Fibroblast of lung (primary cell): ENCODE data around the gene CAPRIN1. TPM values are rescaled to one million over a fixed set of nuclear protein-coding genes. Genes with fewer than 3 reads are reported as not detected.

Experiments
- DNase-seq, 2 donors: peaks; one replicate each; pipeline versions ENCODE4 v3.0.0 to v3.0.0-alpha.2; 2010; ENCODE audit warnings: low read depth in 2 of 2
- H2AFZ ChIP-seq: 2 replicates; pipeline ENCODE4 v1.5.1; 2012; ENCODE audit warnings: low read length, control low read depth, inconsistent platforms
- H3K27ac ChIP-seq: 2 replicates; pipeline ENCODE4 v1.5.1; 2011; ENCODE audit warnings: low read length, control low read depth; ENCODE audit not compliant: insufficient read depth
- H3K27me3 ChIP-seq: 2 replicates; pipeline ENCODE4 v1.5.1; 2011; ENCODE audit warnings: mild to moderate bottlenecking, low read length; ENCODE audit not compliant: control insufficient read depth, insufficient read depth
- H3K36me3 ChIP-seq: 2 replicates; pipeline ENCODE4 v1.5.1; 2011; ENCODE audit warnings: low read length; ENCODE audit not compliant: control insufficient read depth, insufficient read depth
- H3K4me1 ChIP-seq: 2 replicates; pipeline ENCODE4 v1.5.1; 2011; ENCODE audit warnings: low read length; ENCODE audit not compliant: control insufficient read depth, insufficient read depth; ENCODE audit errors: extremely low read depth
- H3K4me2 ChIP-seq: 2 replicates; pipeline ENCODE4 v1.5.1; 2011; ENCODE audit warnings: low read length, control low read depth; ENCODE audit not compliant: insufficient read depth; ENCODE audit errors: extremely low read depth
- H3K4me3 ChIP-seq, 4 experiments: fragments of 200-600 bp in 1 of 4; sonication (generic) in 1 of 4; replicated peaks in 1 of 4; 2 replicates each; pipeline ENCODE4 v1.5.1; 2011 to 2016; ENCODE audit warnings: low read length in 4 of 4, low read depth in 3 of 4, mild to moderate bottlenecking in 3 of 4, control low read depth in 2 of 4, inconsistent platforms in 1 of 4, mixed read lengths in 1 of 4; ENCODE audit not compliant: insufficient read depth in 1 of 4; ENCODE audit errors: control extremely low read depth in 1 of 4
- H3K79me2 ChIP-seq: 2 replicates; pipeline ENCODE4 v1.5.1; 2012; ENCODE audit warnings: mild to moderate bottlenecking, low read length, inconsistent platforms; ENCODE audit not compliant: control insufficient read depth, insufficient read depth
- H3K9ac ChIP-seq: 2 replicates; pipeline ENCODE4 v1.5.1; 2011; ENCODE audit warnings: mild to moderate bottlenecking, low read length, control low read depth; ENCODE audit not compliant: insufficient read depth
- H3K9me3 ChIP-seq: 2 replicates; pipeline ENCODE4 v1.5.1; 2012; ENCODE audit warnings: low read depth, low read length; ENCODE audit not compliant: control insufficient read depth, insufficient read depth
- H4K20me1 ChIP-seq: 2 replicates; pipeline ENCODE4 v1.5.1; 2011; ENCODE audit warnings: low read length; ENCODE audit not compliant: control insufficient read depth, insufficient read depth; ENCODE audit errors: extremely low read depth
- EZH2 ChIP-seq: IDR thresholded peaks from 2 replicates; pipeline ENCODE4 v1.5.1; 2012; ENCODE audit warnings: low read length, control low read depth, mild to moderate bottlenecking; ENCODE audit errors: missing control alignments
- polyA plus RNA-seq, 2 donors: library from polyadenylated mRNA; depleted of rRNA in 1 of 2; stranded (reverse) in 1 of 2; unstranded in 1 of 2; fragments of >200 nt; gene quantifications; 2 replicates each; pipeline ENCODE4 v1.2.1, GENCODE V29; 2011 to 2012; ENCODE audit warnings: missing spikeins in 1 of 2
- total RNA-seq: library from RNA; depleted of rRNA; stranded (reverse); fragments of >200 nt; gene quantifications from 2 replicates; pipeline ENCODE4 v1.2.1, GENCODE V29; 2014
- TF ChIP-seq, protein P1 (sequence below), 2 donors: IDR thresholded peaks in 1 of 2; conservative IDR thresholded peaks in 1 of 2; 1 replicate in 1 of 2; 2 replicates in 1 of 2; pipeline ENCODE4 v1.5.1; 2011 to 2012; ENCODE audit warnings: low read length in 2 of 2, control low read depth in 1 of 2, inconsistent platforms in 1 of 2, low read depth in 1 of 2, mild to moderate bottlenecking in 1 of 2

CAPRIN1 gene
- total and polyA plus RNA-seq, 2 donors (not counting 1 experiment from before 2014, with no cell fraction given): 203 to 220 TPM

DNA sequence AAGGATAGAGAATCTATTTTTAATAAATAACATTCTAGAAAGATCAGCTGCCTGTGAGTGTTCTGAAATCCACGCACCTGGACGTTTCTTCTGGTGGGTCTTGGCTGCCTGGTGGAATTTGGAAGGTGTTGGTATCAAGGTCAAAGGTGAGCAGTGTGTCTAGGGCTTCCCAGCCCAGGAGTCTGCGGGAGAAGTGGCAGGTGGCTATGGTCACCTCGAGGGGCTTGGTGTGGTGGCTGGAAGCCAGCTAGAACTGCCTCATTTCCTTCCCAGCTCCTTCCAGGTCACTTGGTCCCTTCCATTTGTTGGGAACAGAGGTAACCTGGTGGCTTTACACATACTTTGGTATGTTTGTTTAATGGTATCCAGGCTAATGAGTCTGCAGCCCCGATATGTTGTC, 95.3 kb downstream of the CAPRIN1 start:
- no peak for DNase-seq
- H3K4me2 ChIP-seq: no peak overlapping the region
- no peak overlapping the region for H3K9ac ChIP-seq
- no peak overlapping the region for H2AFZ ChIP-seq
- H3K36me3 ChIP-seq: peaks cover 16% of the 10 kb centered on the region
- no peak for TF ChIP-seq EZH2
- TF ChIP-seq, protein P1, sequence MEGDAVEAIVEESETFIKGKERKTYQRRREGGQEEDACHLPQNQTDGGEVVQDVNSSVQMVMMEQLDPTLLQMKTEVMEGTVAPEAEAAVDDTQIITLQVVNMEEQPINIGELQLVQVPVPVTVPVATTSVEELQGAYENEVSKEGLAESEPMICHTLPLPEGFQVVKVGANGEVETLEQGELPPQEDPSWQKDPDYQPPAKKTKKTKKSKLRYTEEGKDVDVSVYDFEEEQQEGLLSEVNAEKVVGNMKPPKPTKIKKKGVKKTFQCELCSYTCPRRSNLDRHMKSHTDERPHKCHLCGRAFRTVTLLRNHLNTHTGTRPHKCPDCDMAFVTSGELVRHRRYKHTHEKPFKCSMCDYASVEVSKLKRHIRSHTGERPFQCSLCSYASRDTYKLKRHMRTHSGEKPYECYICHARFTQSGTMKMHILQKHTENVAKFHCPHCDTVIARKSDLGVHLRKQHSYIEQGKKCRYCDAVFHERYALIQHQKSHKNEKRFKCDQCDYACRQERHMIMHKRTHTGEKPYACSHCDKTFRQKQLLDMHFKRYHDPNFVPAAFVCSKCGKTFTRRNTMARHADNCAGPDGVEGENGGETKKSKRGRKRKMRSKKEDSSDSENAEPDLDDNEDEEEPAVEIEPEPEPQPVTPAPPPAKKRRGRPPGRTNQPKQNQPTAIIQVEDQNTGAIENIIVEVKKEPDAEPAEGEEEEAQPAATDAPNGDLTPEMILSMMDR (conservative IDR thresholded peaks at IDR 0.05 in 1 of 2, IDR thresholded peaks at IDR 0.05 in 1 of 2; ENCODE audit: low read depth in 1 of 2, low read length in 2 of 2): no peak
- no peaks in the 10 kb centered on the region for H4K20me1 ChIP-seq
- H3K27me3 ChIP-seq: no peaks in the 10 kb centered on the region
- no peaks in the 10 kb centered on the region for H3K79me2 ChIP-seq
- H3K4me3 ChIP-seq: no peak overlapping the region
- peaks cover 5% of the 10 kb centered on the region for H3K4me1 ChIP-seq
- H3K27ac ChIP-seq: no peak overlapping the region
- H3K9me3 ChIP-seq: no peaks in the 10 kb centered on the region

DNA sequence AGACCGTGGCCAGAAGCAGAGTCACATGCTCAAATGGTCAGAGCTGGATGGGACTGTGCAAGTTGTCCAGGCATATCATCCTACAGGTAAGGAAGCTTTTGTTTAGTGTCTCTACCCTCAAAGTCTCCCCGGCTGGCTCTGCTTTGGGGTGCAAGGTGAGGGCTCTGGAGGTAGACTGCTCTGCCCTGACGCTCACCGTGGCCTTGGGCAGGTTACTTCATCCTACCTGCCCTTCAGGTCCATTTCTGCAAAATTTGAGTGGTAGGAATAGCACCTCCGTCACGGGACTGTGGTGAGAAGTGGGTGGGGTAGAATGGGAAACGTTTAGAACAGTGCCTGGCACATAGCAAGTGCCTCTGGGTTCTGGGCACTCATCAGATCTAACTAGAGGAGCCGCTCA, 96.0 kb downstream of the CAPRIN1 start:
- Histone ChIP-seq H3K4me1 (peaks cover 5% of the 10 kb centered on the region), H3K27ac (no peak overlapping the region), H3K9ac (no peak overlapping the region), H4K20me1 (no peaks in the 10 kb centered on the region), H3K4me2 (no peak overlapping the region), H3K27me3 (no peaks in the 10 kb centered on the region), H3K36me3 (peaks cover 12% of the 10 kb centered on the region), H3K4me3 (no peak overlapping the region), H3K9me3 (no peaks in the 10 kb centered on the region), H2AFZ (no peak overlapping the region), H3K79me2 (no peaks in the 10 kb centered on the region)
- TF ChIP-seq EZH2: no peak
- TF ChIP-seq, protein P1 (conservative IDR thresholded peaks at IDR 0.05 in 1 of 2, IDR thresholded peaks at IDR 0.05 in 1 of 2; ENCODE audit: low read depth in 1 of 2, low read length in 2 of 2): no peak
- DNase-seq: no peak

DNA sequence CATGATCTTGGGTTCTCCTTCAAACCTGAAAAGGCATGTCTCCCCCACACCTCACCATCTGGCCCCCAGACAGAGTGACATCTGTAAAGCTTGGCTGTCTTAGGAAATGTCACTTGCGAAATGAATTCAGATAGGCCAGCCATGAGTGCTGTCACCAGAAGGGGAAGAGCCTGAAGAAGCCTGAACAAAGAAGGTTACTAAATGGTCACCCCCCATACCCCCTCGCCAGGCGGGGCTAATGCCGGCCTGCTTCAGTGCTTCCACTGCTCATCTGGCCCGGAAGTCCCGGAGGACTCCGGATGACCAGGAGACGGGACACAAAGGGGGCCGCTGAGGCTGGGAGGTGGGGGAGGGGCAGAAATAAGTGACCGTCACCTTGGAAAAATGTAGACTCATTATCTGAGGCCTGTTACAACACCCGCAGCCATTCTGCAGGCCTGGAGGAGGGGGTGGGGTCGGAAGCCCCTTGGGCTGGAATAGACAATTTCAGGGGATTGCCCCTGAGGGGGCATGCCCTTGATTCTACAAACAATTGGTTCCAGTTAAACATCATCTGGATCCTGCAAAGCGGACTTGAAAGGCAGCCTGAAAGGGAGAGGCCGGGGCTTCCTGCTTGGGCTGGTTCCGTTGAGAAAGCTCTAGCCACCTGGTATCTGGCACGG, 97.1 kb downstream of the CAPRIN1 start:
- Histone ChIP-seq H3K4me1 (peaks cover 5% of the 10 kb centered on the region), H4K20me1 (no peaks in the 10 kb centered on the region), H3K79me2 (no peaks in the 10 kb centered on the region), H2AFZ (no peak overlapping the region), H3K9ac (no peak overlapping the region), H3K4me3 (no peak overlapping the region), H3K27ac (no peak overlapping the region), H3K4me2 (no peak overlapping the region), H3K27me3 (no peaks in the 10 kb centered on the region), H3K9me3 (no peaks in the 10 kb centered on the region), H3K36me3 (peaks cover 6% of the 10 kb centered on the region)
- TF ChIP-seq, protein P1 (conservative IDR thresholded peaks at IDR 0.05 in 1 of 2, IDR thresholded peaks at IDR 0.05 in 1 of 2; ENCODE audit: low read depth in 1 of 2, low read length in 2 of 2): no peak
- no peak for TF ChIP-seq EZH2
- DNase-seq: no peak
